HepG2 (cell line): Measurements from ENCODE around the gene CIAPIN1. TPM values are rescaled to one million over a fixed set of nuclear protein-coding genes. Genes with fewer than 3 reads are reported as not detected.
A peak's percentile ranks its signal among the peaks of the same experiment; 100 is the strongest.

Experiments
- ATAC-seq: fragments of 200-7000 bp; cut with Tn5 transposase; 3 replicates; pipeline ENCODE4 v1.9.1; 2020; ENCODE audit warnings: mild to moderate bottlenecking, moderate library complexity
- Bru-seq: library from RNA; stranded (reverse); fragments of 400-500 nt; gene quantifications from one replicate; lab custom pipeline; 2021; lab: Mats Ljungman, UMichigan
- BruChase-seq, 2 experiments: library from RNA; stranded (reverse); fragments of 400-500 nt; gene quantifications; one replicate each; lab custom pipeline; 2021; lab: Mats Ljungman, UMichigan
- BruUV-seq: library from RNA; stranded (reverse); fragments of 400-500 nt; replicated peaks from 2 replicates; lab custom pipeline; 2021; lab: Mats Ljungman, UMichigan
- CTCF ChIA-PET: fragments of 300-600 bp; formaldehyde crosslinking; extraction: SDS; loops from one replicate; lab custom pipeline; 2021; ENCODE audit warnings: low total read pairs, inconsistent platforms, low intra/inter-chr PET ratio; lab: Yijun Ruan, JAX
- POLR2A ChIA-PET: fragments of 350-600 bp; sonication (Branson Sonifier 250); formaldehyde crosslinking; loops from one replicate; lab custom pipeline; 2020; ENCODE audit warnings: antibody characterized with exemption, inconsistent platforms; lab: Yijun Ruan, JAX
- DNase-seq: peaks from one replicate; pipeline ENCODE4 v3.0.0-alpha.2; 2015; ENCODE audit warnings: low spot score
- FAIRE-seq: peaks from 3 replicates; lab custom pipeline; 2011; peaks lifted over from hg19 to GRCh38; lab: Jason Lieb, UNC
- H2AFZ ChIP-seq: one replicate; pipeline ENCODE4 v1.6.1; 2011; ENCODE audit warnings: low read length, inconsistent platforms
- H3K27ac ChIP-seq: fragments of 300-600 bp; 3 replicates; pipeline ENCODE4 v1.8.0; 2011; ENCODE audit warnings: mixed run types, mild to moderate bottlenecking, mixed read lengths, low read length, inconsistent platforms; ENCODE audit not compliant: insufficient read depth; ENCODE audit errors: extremely low read length
- H3K27me3 ChIP-seq, 2 experiments: fragments of 200-600 bp in 1 of 2; 2 replicates in 1 of 2; 3 replicates in 1 of 2; pipeline versions ENCODE4 v1.6.0 to v1.8.0; 2011; ENCODE audit warnings: low read length in 2 of 2, mild to moderate bottlenecking in 2 of 2, moderate library complexity in 2 of 2, inconsistent platforms in 1 of 2; ENCODE audit not compliant: insufficient read depth in 2 of 2, control insufficient read depth in 1 of 2
- H3K36me3 ChIP-seq, 2 experiments: fragments of 200-600 bp in 1 of 2; replicated peaks in 1 of 2; 2 replicates in 1 of 2; 3 replicates in 1 of 2; pipeline versions ENCODE4 v1.5.1 to v1.8.0; 2011; ENCODE audit warnings: low read length in 2 of 2, inconsistent platforms in 1 of 2; ENCODE audit not compliant: insufficient read depth in 2 of 2, control insufficient read depth in 1 of 2
- H3K4me1 ChIP-seq: 2 replicates; pipeline ENCODE4 v1.5.1; 2012; ENCODE audit warnings: low read length, inconsistent platforms; ENCODE audit not compliant: insufficient read depth
- H3K4me2 ChIP-seq: 2 replicates; pipeline ENCODE4 v1.6.0; 2011; ENCODE audit warnings: low read depth, low read length, inconsistent platforms
- H3K4me3 ChIP-seq, 3 experiments: fragments of 200-600 bp in 1 of 3; sonication (generic), shearing (Covaris generic) in 1 of 3; replicated peaks in 1 of 3; 2 replicates each; pipeline ENCODE4 v1.5.1; 2011 to 2016; ENCODE audit warnings: low read length in 3 of 3, inconsistent platforms in 2 of 3, low read depth in 2 of 3, mild to moderate bottlenecking in 2 of 3, control low read depth in 1 of 3, mixed read lengths in 1 of 3; ENCODE audit not compliant: insufficient read depth in 1 of 3
- H3K79me2 ChIP-seq: one replicate; pipeline ENCODE4 v1.6.1; 2011; ENCODE audit warnings: low read length, inconsistent platforms; ENCODE audit not compliant: insufficient read depth
- H3K9ac ChIP-seq: 2 replicates; pipeline ENCODE4 v1.6.0; 2011; ENCODE audit warnings: mild to moderate bottlenecking, low read depth, low read length, inconsistent platforms; ENCODE audit not compliant: insufficient read depth
- H3K9me3 ChIP-seq: 2 replicates; pipeline ENCODE4 v1.5.1; 2012; ENCODE audit warnings: mild to moderate bottlenecking, low read length
- H4K20me1 ChIP-seq: 2 replicates; pipeline ENCODE4 v1.6.0; 2011; ENCODE audit warnings: inconsistent platforms, mild to moderate bottlenecking, low read length, moderate library complexity; ENCODE audit not compliant: insufficient read depth
- CREB3 ChIP-seq: sonication (generic); formaldehyde crosslinking; IDR thresholded peaks from 2 replicates; pipeline ENCODE4 v1.5.0; 2020; ENCODE audit warnings: missing genetic modification reagents
- NFE2L1 ChIP-seq: sonication (generic); formaldehyde crosslinking; IDR thresholded peaks from 2 replicates; pipeline ENCODE4 v1.4.0; 2020; ENCODE audit warnings: missing genetic modification reagents, mild to moderate bottlenecking, borderline replicate concordance
- NR2F2 ChIP-seq: IDR thresholded peaks from 2 replicates; pipeline ENCODE4 v1.6.1; 2012; ENCODE audit warnings: low read depth, inconsistent platforms, borderline replicate concordance
- RORA ChIP-seq: sonication (generic); formaldehyde crosslinking; IDR thresholded peaks from 2 replicates; pipeline ENCODE4 v1.5.0; 2020; ENCODE audit warnings: mild to moderate bottlenecking, missing genetic modification reagents, moderate library complexity
- SSRP1 ChIP-seq: IDR thresholded peaks from 2 replicates; pipeline ENCODE4 v1.6.1; 2016; ENCODE audit warnings: control low read depth
- ZMAT3 ChIP-seq: sonication (generic); formaldehyde crosslinking; conservative IDR thresholded peaks from 2 replicates; pipeline ENCODE4 v1.7.0; 2021; ENCODE audit warnings: missing genetic modification reagents
- ZNF552 ChIP-seq: sonication (generic); formaldehyde crosslinking; IDR thresholded peaks from 2 replicates; pipeline ENCODE4 v1.9.0; 2022; ENCODE audit warnings: missing genetic modification reagents, mild to moderate bottlenecking, borderline replicate concordance
- WGBS: methylation state at CpG from one replicate; pipeline ENCODE4 v1.1.6; 2017; ENCODE audit warnings: low lambda C conversion rate; 5-methylcytosine and 5-hydroxymethylcytosine counted together
- in situ Hi-C: cut with HindIII; loops from 2 replicates; pipeline ENCODE4 v1.10.0; 2017; ENCODE audit warnings: low pct_unique_long_range_greater_than_20kb; ENCODE audit not compliant: extremely low pct_ligation_motif_present
- intact Hi-C: fragments of 100-400 bp; cut with micrococcal nuclease; formaldehyde crosslinking; loops from one replicate; pipeline ENCODE4 v1.10.0; 2022; ENCODE audit not compliant: unreplicated experiment
- long read RNA-seq, 2 experiments: library from RNA in 1 of 2; library from polyadenylated mRNA in 1 of 2; stranded (forward) in 1 of 2; unstranded in 1 of 2; transcript quantifications; one replicate each; pipeline ENCODE4 v2.0.0, GENCODE V29; 2019 to 2022
- polyA minus RNA-seq, 3 experiments: library from RNA; depleted of rRNA, polyadenylated mRNA; stranded (reverse); fragments of >200 nt; gene quantifications; 2 replicates each; pipeline ENCODE4 v1.2.3, GENCODE V29; 2011; ENCODE audit warnings: low replicate concordance in 1 of 3
- polyA plus RNA-seq, 8 experiments: library from polyadenylated mRNA; depleted of rRNA in 3 of 8; stranded (reverse) in 7 of 8; unstranded in 1 of 8; fragments of >200 nt; fragmentation: Illumina TruSeq in 4 of 8; extraction: Trizol in 4 of 8; gene quantifications; 2 replicates each; pipeline versions ENCODE4 v1.2.1 to v1.2.3, GENCODE V29; 2011 to 2016; ENCODE audit warnings: low read depth in 4 of 8, missing spikeins in 1 of 8, mixed read lengths in 1 of 8; ENCODE audit not compliant: insufficient read depth in 1 of 8
- total RNA-seq, 5 experiments: library from RNA; depleted of rRNA; stranded (reverse); fragments of >200 nt; fragmentation: Illumina TruSeq; extraction: Trizol; gene quantifications; 2 replicates each; pipeline ENCODE4 v1.2.3, GENCODE V29; 2016; ENCODE audit warnings: low read depth in 1 of 5
- TF ChIP-seq, protein P1 (sequence below): sonication (generic); formaldehyde crosslinking; IDR thresholded peaks from 2 replicates; pipeline ENCODE4 v1.9.0; 2021; ENCODE audit warnings: mild to moderate bottlenecking, missing genetic modification reagents

CIAPIN1 gene
- total RNA-seq (2016; rRNA removed; fragmentation: Illumina TruSeq; extraction: Trizol) (89.7 and 113 TPM in 2 replicates), polyA plus RNA-seq (2011; rRNA removed) (62.4 and 69.3 TPM in 2 replicates), polyA minus RNA-seq (2011; rRNA and poly(A)+ RNA removed; ENCODE audit: low replicate concordance) (47.0 and 64.1 TPM in 2 replicates), Bru-seq, nascent RNA (percentile 74 among the genes with signal in this experiment), BruChase-seq, experiment 1, labeled RNA remaining after a 6-hour chase (percentile 81 among the genes with signal in this experiment), BruChase-seq, experiment 2, labeled RNA remaining after a 2-hour chase (percentile 72 among the genes with signal in this experiment)
- 19.4 and 23.1 TPM in 2 replicates for total RNA-seq (2016; cell fraction: cytosol; rRNA removed; fragmentation: Illumina TruSeq; extraction: Trizol; ENCODE audit: low read depth)
- 88.9 and 116 TPM in 2 replicates for total RNA-seq (2016; cell fraction: insoluble cytoplasmic fraction; rRNA removed; fragmentation: Illumina TruSeq; extraction: Trizol)
- 31.7 and 33.1 TPM in 2 replicates for total RNA-seq (2016; cell fraction: membrane; rRNA removed; fragmentation: Illumina TruSeq; extraction: Trizol)
- total RNA-seq (2016; cell fraction: nucleus; rRNA removed; fragmentation: Illumina TruSeq; extraction: Trizol): 39.3 and 39.9 TPM in 2 replicates
- 56.5 and 68.4 TPM in 2 replicates for polyA plus RNA-seq (2011; cell fraction: cytosol; rRNA removed)
- 23.6 and 32.7 TPM in 2 replicates for polyA plus RNA-seq (2011; cell fraction: nucleus; rRNA removed)
- polyA plus RNA-seq (2012): 47.4 and 50.8 TPM in 2 replicates
- 10.3 and 11.8 TPM in 2 replicates for polyA plus RNA-seq (2016; cell fraction: cytosol; fragmentation: Illumina TruSeq; extraction: Trizol; ENCODE audit: low read depth)
- 109 and 116 TPM in 2 replicates for polyA plus RNA-seq (2016; cell fraction: insoluble cytoplasmic fraction; fragmentation: Illumina TruSeq; extraction: Trizol; ENCODE audit: low read depth)
- polyA plus RNA-seq (2016; cell fraction: membrane; fragmentation: Illumina TruSeq; extraction: Trizol; ENCODE audit: low read depth): 17.0 and 17.1 TPM in 2 replicates
- polyA plus RNA-seq (2016; cell fraction: nucleus; fragmentation: Illumina TruSeq; extraction: Trizol; ENCODE audit: insufficient read depth, low read depth): 67.4 and 77.6 TPM in 2 replicates
- 25.8 and 25.9 TPM in 2 replicates for polyA minus RNA-seq (2011; cell fraction: cytosol; rRNA and poly(A)+ RNA removed)
- polyA minus RNA-seq (2011; cell fraction: nucleus; rRNA and poly(A)+ RNA removed): 23.2 and 35.6 TPM in 2 replicates
- long read RNA-seq, experiment 1, transcript CIAPIN1-213 (8 exons, 1,559 nt): minor isoform, 7 of 214 reads
- long read RNA-seq, experiment 1, transcript CIAPIN1-209 (9 exons, 2,016 nt): minor isoform, 16 of 214 reads
- long read RNA-seq, experiment 1, transcript CIAPIN1-201 (9 exons, 2,182 nt): major isoform, 132 of 214 reads
- long read RNA-seq, experiment 1, partial matches to known transcripts: 42 of 214 reads
- long read RNA-seq, experiment 1, other reads (novel, unspliced or antisense): 16 of 214 reads
- long read RNA-seq, experiment 2, transcript CIAPIN1-201 (9 exons, 2,182 nt): major isoform, 82 of 163 reads
- long read RNA-seq, experiment 2, transcript CIAPIN1-209 (9 exons, 2,016 nt): minor isoform, 11 of 163 reads
- long read RNA-seq, experiment 2, partial matches to known transcripts: 53 of 163 reads
- long read RNA-seq, experiment 2, other reads (novel, unspliced or antisense): 12 of 163 reads

DNA sequence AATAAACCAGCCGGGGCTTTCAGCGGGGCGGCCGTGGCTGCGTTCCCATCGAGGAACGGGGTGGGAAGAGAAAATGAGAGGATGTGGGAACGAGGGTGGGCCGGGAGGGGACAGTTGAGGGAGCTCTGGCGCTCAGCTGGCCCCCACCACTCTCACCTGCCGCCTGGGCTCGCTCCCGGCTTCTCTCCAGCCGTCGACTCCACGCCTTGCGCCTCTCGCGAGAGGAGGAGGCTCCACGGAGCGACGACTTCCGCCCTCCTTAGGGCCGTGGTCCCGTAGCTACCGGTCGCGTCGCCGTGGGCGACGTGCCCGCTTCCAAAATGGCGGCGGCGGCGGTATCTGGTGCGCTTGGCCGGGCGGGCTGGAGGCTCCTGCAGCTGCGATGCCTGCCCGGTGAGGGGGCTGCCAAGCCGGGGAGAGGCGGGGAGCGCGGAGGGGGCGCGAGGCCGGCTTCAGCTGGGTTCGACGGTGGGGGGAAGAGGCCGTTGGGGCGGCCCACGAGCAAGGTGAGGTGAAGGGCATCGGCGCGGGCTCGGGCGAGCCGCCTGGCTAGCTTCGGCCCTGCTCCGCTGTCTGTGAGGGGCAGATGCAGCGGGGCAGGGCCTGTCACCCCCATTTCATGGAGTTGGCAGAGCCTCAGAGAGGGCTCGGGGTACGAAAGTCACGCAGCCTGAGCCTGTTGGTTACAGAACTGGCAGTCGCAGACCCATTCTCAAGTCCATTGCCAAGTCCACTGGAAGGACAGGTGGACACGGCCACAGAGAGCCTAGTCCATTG lies at the start of gene CIAPIN1, which contains the start of gene COQ9:
Gene CIAPIN1 (minus strand): TSS at position 200 of the 777 bp plus-strand sequence. CDS start 6,457 bp downstream, outside the sequence.
Gene COQ9 (plus strand): TSS at position 294 of the 777 bp plus-strand sequence. CDS start 27 bp downstream, at position 321.
- peak within 1 kb of the TSS; percentile 98 for H3K4me2 ChIP-seq
- ChIA-PET CTCF (no interaction called here), POLR2A (interaction anchor here (0.5 to 3.8 kb wide), 38 partner anchors 9 to 1012 kb away, joined by 3 to 55 read pairs (median 5); partner anchors contain the start of genes CFAP20, CX3CL1, DOK4 and KATNB1)
- peak within 1 kb of the TSS; percentile 81 to 95 (median 90) for H3K4me3 ChIP-seq
- H3K79me2 ChIP-seq: peaks cover 24% of the 10 kb centered on the region
- no peaks in the 10 kb centered on the region; a peak in 1 of 5 replicates for H3K27me3 ChIP-seq
- H4K20me1 ChIP-seq: no peaks in the 10 kb centered on the region
- ATAC-seq: peak; percentile 99
- no peaks in the 10 kb centered on the region for H3K9me3 ChIP-seq
- under 1% methylated on average over 41 of the region's 68 CpGs for WGBS
- intact Hi-C loops (loop anchor here (2.0 kb wide), 1 partner anchor 29 kb away; no protein-coding TSS in a partner anchor), in situ Hi-C loops (no loop called here)
- H3K27ac ChIP-seq: peak within 1 kb of the TSS; percentile 76
- H3K4me1 ChIP-seq: peaks cover 46% of the 10 kb centered on the region
- DNase-seq: peak; percentile 92
- peak within 1 kb of the TSS; percentile 97 for H3K9ac ChIP-seq
- peaks cover 8 to 18% of the 10 kb centered on the region in 2 experiments; a peak in 4 of 5 replicates for H3K36me3 ChIP-seq
- BruUV-seq: TSS peak; percentile 68
- H2AFZ ChIP-seq: no peak within 1 kb of the TSS
- peak; percentile 8 for FAIRE-seq
- TF ChIP-seq NFE2L1 (CRISPR knock-in tag): peak; percentile 88; the same call in 1 of the 2 replicates
- TF ChIP-seq CREB3: 0 out of 2 replicates have a peak, but pooled peaks have one; percentile 53
- peak; percentile 93 for TF ChIP-seq ZMAT3 (CRISPR knock-in tag)
- TF ChIP-seq ZNF552 (CRISPR knock-in tag): peak; percentile 92; the same call in 1 of the 2 replicates
- TF ChIP-seq, protein P1, sequence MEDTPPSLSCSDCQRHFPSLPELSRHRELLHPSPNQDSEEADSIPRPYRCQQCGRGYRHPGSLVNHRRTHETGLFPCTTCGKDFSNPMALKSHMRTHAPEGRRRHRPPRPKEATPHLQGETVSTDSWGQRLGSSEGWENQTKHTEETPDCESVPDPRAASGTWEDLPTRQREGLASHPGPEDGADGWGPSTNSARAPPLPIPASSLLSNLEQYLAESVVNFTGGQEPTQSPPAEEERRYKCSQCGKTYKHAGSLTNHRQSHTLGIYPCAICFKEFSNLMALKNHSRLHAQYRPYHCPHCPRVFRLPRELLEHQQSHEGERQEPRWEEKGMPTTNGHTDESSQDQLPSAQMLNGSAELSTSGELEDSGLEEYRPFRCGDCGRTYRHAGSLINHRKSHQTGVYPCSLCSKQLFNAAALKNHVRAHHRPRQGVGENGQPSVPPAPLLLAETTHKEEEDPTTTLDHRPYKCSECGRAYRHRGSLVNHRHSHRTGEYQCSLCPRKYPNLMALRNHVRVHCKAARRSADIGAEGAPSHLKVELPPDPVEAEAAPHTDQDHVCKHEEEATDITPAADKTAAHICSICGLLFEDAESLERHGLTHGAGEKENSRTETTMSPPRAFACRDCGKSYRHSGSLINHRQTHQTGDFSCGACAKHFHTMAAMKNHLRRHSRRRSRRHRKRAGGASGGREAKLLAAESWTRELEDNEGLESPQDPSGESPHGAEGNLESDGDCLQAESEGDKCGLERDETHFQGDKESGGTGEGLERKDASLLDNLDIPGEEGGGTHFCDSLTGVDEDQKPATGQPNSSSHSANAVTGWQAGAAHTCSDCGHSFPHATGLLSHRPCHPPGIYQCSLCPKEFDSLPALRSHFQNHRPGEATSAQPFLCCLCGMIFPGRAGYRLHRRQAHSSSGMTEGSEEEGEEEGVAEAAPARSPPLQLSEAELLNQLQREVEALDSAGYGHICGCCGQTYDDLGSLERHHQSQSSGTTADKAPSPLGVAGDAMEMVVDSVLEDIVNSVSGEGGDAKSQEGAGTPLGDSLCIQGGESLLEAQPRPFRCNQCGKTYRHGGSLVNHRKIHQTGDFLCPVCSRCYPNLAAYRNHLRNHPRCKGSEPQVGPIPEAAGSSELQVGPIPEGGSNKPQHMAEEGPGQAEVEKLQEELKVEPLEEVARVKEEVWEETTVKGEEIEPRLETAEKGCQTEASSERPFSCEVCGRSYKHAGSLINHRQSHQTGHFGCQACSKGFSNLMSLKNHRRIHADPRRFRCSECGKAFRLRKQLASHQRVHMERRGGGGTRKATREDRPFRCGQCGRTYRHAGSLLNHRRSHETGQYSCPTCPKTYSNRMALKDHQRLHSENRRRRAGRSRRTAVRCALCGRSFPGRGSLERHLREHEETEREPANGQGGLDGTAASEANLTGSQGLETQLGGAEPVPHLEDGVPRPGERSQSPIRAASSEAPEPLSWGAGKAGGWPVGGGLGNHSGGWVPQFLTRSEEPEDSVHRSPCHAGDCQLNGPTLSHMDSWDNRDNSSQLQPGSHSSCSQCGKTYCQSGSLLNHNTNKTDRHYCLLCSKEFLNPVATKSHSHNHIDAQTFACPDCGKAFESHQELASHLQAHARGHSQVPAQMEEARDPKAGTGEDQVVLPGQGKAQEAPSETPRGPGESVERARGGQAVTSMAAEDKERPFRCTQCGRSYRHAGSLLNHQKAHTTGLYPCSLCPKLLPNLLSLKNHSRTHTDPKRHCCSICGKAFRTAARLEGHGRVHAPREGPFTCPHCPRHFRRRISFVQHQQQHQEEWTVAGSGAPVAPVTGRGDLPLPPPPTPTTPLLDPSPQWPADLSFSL (CRISPR knock-in tag): no peak
- peak; percentile 22; the same call in 1 of the 2 replicates for TF ChIP-seq NR2F2
- no peak for TF ChIP-seq SSRP1 (CRISPR knock-in tag)
- no peak for TF ChIP-seq RORA
